NCI-H226 (cell line): ENCODE data around the gene DOP1A.

ENCODE experiments used
- DNase-seq: peaks from one replicate; pipeline ENCODE4 v3.0.0-alpha.2; 2015

The DOP1A gene

DNA sequence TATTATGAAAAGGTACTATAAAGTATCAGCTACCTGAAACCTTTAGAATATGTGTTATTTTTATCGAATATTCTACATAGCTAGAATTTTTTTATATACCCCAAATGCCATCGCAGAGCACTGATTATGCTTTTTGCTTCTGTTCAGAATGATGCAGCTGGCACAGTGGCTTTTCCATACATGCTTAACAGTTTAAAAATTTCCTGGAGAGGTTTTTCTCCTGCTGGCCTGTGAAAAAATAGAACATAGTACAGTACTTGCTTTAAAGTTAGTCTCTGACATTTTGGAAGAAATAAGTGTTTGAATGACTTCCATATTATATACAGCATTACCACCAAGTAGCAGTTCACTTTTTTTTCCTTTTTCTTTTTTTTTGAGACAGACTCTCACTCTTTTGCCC is 5.3 kb downstream of the DOP1A start:
- DNase-seq, result no peak

DNA sequence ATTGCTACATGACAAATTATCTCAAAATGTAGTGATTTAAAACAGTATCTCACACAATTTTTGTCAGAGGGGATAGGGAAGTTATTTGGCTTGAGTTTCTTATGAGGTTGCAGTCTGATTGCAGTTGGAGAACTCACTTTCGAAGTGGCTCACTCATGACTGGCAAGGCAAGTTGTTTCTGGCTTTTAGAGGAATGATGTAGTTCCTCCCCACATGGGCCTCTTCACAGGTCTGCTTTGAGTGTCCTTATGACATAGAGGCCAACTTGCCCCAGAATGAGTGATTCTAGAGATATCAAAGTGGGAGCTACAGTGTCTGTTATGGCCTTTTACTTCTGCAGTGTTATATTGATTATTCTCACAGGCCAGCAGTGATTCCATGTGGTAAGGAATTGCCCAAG is 6.1 kb downstream of the DOP1A start:
- DNase-seq, result no peak

DNA sequence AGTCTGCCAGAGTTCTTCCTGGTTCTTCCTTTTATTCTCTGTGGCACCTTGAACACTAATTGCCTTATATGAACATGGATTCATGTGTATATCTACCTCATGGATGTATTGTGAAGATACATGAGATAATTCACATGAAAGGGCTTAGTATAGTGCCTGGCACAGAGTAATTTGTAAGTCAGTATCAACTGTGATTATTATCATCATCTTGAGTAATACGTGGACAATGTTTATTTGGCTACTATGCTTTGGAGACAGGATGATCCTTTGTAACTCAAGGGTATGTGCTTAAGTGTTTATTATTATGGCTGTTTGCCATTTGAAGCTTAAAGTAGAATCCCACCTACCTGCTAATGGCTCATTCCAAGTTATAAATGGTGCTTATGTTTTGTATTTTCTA is 16.0 kb downstream of the DOP1A start:
- no peak for DNase-seq

DNA sequence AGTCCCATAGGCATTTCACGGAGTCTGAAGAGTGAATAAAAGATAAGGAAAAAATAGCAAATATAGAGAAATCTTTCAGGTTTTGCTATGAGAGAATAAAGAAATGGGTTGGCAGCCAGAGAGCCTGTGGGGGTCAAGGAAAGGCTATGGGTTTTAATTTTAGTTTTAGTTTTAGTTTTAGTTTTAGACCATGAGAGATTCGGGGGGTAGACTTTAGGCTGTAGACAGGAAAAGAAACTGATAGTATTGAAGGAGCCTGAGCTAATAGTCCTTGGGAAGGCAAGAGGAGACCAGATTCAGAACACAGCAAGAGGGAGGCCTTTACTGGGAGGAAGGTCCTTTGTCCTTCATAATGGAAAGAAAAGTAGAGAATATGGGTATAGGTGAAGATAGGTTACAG is 19.3 kb downstream of the DOP1A start:
- DNase-seq, result no peak

DNA sequence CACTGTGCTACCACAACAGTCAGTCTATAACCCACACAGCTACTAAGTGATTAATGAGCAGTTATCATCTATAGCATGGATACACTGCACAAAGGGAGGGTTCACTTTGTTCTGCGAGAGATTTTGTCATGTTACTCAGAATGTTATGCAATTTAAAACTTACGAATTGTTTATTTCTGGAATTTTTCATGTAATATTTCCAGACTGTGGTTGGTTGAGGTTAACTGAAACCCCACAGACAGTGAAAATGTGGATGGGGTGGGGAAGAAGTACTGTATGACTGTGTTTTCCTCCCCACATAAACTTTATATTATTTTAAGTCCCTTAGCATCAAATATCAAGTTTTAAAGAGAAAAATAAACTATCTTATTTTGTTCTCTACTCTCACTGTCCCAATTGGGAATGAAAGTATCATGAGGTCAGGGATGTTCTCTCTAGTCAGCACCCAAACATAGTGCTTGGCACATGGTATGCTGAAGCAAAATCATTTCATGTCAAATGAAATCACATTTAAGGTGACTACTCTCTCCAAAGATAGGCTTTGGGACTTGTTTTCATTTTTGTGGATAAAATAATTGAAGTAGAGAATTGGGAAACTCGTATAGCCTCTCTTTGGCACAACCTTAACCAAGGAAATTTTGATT is 25.4 kb downstream of the DOP1A start:
- DNase-seq, result peak; percentile 37

DNA sequence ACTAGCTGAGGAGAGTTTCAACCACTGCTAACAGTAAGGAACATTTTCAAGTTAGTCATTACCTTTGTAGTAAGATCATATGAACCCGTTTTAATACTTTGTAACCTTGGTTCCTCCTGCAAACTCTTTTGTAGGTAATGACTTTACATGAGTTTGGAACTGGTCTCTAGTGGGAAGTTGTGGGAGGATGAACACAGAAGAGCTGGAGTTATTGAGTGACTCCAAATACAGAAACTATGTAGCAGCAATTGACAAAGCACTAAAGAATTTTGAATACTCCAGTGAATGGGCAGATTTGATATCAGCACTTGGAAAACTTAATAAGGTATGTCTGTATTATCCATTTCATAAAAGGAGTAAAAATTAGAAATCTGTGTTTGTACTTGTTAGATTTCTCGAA is 29.3 kb downstream of the DOP1A start:
- peak; percentile 50 for DNase-seq

DNA sequence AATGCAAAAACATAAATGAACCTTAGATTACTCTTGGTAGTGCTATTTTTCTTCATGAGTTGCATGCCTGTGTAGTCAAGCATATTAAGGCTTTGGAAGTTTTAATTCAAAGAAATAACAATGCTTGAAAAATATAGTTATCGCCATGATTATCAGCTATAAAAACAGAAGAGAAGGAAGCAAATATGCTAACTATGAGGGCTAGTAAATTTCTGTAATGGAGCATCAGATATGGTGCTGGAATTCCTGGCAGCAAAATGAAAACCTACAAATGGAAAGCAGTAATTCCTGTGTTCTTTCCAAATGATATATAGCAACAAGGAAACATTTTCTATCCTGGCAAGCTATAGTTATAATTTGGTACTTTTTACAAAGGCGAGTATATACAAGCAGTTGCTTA is 29.7 kb downstream of the DOP1A start:
- DNase-seq, result peak; percentile 16

DNA sequence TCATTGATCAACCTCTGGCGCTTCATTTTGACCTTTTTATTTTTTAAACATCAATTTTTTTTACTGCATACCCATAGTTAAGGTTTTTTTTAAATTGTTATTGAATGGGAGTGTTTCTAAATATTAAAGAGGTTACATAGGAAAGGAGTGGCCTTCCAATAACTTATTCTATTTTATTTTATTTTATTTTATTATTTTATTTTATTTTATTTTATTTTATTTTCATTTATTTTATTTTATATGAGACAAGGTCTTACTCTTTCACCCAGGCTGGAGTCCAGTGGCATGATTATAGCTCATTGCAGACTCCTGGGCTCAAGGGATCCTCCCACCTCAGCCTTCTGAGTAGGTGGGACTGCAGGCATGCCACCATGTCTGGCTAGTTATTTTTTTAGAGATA is 30.2 kb downstream of the DOP1A start:
- no peak for DNase-seq

DNA sequence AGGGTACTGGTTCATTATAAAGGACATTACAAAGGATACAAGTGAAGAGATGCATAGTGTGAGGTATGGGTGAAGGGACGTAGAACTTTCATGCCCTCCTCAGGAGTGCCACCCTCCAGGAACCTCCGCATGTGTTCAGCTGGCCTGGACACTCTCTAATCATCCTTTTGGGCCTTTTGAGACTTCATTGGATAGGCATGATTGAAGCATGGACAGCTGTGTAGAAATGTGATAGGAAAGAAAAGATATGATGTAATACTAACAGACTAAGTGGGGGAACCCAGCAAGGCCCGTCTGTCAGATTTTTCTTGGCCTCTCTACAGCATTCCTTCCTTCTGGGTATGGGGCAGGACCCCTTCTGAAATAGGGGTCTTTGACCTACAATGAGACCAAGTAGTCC is 31.1 kb downstream of the DOP1A start:
- no peak for DNase-seq

DNA sequence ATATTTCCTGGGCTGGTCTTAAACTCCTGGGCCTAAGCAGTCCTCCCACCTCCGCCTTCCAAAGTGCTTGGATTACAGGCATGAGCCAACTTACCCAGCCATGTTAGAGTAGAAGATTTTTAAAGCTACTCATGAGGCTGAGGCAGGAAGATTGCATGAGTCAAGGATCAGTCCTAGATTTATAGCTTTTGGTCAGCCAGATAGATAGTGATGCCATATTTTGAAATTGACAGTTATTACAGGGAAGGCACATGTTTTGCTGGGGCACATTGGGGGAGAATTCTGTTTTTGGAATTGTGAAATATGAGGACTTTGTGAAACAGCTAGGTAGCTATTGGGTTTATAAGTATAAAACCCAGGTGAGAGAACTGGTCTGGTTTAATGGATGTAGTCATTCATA is 40.9 kb downstream of the DOP1A start:
- no peak for DNase-seq

DNA sequence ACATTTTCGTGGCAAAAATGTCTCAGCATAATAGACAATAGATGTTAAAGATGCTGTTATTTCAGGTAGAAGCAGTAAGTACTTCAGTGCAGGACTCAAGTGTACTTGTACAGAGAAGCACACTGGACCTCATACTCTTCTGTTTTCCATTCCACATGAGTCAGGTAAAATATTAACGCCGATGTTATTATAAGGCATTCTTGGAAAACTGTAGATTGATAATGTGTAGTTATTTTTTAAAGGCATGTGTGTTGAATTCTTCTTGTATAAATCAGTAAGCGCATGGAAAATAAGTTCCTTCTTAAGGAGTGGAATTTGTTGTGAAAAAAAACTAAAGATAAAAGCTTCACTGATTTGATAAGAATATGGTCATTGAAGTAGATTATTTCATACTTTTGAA is 45.8 kb downstream of the DOP1A start:
- peak; percentile 26 for DNase-seq

DNA sequence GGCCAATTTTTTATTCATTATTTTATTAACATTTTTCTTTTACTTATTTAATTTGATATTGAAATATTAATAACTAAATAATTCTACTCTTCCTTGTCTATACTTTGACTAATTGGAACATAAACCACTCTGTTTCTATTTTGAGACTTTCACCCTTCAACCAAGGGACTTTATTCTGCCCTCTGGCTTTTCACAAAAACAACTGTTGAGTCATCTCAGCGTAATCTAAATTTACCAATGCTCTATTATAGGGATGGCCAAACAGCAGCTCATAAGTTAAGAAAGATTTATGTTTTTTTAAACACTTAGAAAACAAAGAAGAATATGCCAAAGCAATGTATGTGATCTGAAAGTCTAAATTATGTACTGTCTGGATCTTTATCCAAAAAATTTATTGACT is 46.7 kb downstream of the DOP1A start:
- no peak for DNase-seq

DNA sequence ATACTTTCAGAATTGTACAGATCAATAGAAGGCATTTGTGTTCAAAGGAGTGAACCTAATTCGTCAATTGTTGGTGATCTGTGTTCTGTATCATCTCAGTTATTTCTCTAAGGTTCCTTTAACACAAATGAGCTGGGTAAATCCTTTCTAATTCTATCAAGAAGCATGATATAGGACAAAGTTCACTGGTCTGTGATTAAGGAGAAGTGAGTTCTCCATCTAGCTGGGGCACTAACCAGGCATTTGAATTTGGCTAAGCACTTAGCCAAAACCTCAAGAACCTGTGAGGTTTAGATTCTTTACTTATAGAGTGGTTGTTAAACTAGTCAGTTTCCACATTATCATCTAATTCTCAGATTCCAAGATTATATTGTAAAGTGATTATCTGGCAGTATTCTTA is 50.3 kb downstream of the DOP1A start:
- no peak for DNase-seq

DNA sequence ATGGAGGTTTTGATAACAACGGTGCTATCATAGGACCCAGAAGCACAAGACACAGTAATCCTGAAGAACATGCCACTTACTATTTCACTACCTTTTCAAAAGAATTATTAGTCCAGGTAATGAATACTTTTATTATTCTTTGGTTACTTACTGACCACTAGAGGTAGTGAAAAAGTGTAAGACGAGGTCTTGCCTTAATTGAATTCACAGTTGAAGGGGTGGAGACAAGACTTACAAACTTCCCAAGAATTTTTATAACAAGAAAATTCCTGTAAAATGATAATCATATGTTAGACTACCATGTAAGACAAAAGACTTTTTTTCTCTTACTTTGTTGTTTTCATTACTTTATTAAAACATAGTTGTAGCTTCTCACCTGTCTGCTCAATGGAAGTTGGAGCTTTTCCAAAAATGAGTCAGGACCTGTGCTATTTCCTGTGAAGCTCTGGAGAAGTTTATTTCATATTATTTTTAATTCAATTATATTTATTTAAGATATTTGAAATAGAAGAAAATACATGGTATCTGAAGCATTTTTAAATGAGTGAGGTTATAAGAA is 52.4 kb downstream of the DOP1A start:
- peak; percentile 33 for DNase-seq

DNA sequence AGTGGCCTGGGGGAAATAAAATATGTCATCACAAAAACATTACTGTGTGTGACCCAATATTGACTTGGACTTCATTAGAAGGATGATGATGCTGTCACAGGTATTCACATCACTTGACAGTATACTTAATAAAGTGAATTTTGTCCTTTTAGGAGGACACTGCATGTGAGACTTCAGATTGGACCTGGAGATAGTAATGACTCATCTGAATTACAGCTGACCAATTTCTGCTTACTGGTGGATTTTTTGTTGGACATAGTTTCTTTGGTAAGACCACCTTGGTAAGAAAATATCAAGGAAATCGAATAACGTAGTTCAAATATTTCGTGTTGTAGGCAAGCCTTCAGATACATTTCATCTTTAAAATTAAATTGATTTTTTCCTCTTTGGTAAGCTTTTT is 57.1 kb downstream of the DOP1A start:
- no peak for DNase-seq

DNA sequence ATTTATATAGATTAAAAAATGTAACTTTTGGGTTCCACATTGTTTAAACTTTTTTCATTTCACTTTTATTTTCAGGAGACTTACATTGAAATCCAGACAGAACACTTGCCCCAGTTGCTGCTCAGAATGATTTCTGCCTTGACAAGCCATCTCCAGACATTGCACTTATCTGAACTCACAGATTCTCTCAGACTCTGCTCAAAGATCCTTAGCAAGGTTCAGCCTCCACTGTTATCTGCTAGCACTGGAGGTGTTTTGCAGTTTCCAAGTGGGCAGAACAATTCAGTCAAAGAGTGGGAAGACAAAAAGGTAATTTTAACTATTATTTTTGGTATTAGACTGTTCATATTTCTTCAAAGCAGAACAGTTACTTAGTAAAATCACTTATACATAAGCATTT is 58.0 kb downstream of the DOP1A start:
- DNase-seq, result no peak

DNA sequence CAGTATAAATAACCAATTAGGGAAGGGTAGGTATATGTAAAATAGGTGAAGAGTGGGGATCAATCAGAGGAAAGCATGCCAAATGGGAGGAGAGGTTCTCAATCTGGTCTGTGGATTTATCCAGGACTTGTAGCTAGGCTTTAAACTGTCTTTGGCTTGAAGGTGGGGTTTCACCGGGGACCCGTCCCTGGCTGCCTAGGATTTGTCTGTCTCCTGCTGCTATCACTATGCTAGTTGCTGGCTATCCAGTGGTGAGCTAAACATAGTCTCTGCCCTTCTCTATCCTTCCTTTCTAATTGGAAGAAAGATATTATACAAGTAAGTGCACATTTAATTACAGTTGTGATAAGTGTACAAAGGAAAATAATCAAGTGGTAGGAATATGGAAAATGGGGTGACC is 58.8 kb downstream of the DOP1A start:
- DNase-seq, result no peak

DNA sequence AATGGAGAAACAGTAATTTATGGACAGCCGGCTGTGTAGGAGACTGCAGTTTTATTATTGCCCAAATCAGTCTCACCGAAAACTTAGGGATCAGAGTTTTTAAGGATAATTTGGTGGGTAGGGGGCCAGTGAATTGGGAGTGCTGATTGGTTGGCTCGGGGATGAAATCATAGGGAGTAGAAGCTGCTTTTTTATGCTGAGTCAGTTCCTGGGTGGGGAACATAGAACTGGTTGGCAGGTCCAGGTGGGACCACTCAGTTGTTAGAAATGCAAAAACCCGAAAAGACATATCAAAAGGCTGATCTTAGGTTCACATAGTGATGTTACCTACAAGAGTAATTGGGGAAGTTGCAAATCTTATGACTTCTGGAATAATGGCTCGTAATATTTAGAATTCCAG is 59.3 kb downstream of the DOP1A start:
- no peak for DNase-seq

DNA sequence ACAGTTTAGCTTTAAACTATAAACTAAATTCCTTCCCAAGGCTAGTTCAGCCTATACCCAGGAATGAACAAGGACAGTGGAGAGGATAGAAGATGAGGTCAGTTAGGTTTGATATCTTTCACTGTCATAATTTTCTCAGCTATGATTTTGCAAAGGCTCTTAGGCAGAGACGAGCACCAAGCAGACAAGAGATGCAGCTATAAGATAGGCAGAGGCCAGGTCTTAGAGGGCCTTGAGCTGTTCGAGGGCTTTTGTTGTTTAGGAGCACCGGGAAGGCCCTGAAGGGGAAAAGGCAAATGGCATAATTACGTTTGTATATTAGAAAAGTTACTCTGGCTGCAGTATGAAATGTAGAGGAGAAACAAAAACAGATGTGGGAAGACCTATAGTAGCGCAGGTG is 59.8 kb downstream of the DOP1A start:
- no peak for DNase-seq

DNA sequence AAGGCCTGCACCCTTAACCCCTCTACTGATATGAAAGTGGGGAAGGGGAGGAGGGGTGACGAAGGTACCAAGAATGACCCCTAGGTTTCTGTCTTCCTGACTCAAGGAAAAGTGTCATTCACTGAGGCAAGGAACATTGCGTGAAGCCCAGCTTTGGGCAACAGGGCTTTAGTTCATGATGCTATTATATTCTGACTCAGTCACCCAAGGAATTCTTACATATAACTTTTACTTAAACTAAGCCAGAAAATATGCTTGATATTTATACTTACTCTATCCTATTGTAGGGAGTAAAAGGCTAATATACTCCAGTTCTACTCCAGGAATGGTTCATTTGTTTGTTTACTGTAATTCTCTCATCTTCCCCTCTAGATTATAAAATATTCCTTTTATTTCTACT is 60.5 kb downstream of the DOP1A start:
- DNase-seq, result no peak

DNA sequence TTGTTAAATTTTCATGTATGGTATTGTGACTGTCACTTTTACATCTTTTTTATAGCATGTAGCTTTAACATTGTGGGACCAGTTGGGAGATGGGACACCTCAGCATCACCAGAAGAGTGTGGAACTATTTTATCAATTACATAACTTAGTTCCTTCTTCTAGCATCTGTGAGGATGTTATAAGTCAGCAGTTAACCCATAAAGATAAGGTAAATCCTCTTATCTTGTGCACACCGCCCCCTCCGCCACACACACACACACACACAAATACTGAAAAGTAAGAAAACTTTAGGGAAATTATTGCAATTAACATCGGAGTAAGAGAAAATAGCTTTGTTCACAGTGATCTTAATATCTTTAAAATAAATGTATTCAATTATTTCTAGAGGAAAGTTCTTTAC is 64.7 kb downstream of the DOP1A start:
- no peak for DNase-seq

DNA sequence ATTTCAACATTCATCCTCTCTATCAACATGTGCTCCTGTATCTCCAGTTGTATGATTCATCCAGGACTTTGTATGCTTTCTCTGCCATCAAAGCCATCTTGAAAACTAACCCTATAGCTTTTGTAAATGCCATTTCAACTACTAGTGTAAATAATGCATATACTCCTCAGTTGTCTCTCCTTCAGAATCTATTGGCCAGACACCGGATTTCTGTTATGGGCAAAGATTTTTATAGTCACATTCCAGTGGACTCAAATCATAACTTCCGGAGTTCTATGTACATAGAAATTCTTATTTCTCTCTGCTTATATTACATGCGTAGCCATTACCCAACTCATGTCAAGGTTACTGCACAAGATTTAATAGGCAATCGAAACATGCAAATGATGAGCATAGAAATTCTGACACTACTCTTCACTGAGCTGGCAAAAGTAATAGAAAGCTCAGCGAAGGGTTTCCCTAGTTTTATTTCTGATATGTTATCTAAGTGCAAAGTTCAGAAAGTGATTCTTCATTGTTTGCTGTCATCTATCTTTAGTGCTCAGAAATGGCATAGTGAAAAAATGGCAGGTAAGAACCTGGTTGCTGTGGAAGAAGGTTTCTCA is 70.7 kb downstream of the DOP1A start:
- DNase-seq, result no peak

DNA sequence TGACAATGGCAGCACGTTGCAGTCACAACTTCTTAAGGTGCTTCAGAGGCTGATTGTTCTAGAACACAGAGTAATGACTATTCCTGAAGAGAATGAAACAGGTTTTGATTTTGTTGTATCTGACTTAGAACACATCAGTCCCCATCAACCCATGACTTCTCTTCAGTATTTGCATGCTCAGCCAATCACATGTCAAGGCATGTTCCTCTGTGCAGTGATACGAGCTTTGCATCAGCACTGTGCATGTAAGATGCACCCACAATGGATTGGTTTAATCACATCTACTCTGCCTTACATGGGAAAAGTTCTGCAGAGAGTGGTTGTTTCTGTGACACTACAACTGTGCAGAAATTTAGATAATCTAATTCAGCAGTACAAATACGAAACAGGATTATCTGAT is 71.3 kb downstream of the DOP1A start:
- no peak for DNase-seq

DNA sequence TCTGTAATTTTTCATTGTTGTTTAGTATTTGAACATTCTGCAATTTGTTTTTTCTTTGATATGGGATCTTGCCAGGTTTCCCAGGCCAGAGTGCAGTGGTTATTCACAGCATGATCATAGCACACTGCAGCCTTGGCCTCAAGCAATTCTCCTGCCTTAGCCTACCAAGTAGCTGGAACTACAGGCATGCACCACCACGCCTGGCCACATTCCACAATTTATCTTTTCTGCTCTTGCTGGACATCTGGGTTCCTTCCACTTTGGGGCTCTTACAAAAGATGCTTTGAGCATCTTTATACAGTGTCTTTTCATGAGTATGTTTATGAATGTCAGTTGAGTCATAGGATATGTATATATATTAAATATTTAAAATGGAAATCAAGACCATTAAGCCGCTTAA is 83.6 kb downstream of the DOP1A start:
- peak; percentile 9 for DNase-seq

DNA sequence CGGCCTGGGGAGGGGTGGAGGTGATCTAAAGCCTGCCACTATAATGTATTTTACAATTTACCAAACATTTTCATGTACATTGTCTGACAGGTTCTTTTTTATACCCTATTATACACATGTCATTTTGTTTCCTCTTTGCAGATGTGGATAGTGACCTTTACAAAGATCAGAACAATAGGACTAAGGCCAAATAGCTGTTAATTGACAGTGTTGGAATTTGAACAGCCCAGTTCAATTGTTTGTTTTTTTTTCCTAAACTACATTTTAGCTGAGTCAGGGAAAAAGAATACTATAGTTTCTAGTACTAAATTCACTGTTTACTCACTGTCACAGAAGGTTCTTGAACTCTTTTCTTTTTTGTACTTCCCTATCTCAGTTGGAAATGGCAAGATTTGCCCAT is 85.4 kb downstream of the DOP1A start:
- no peak for DNase-seq
